Activated T-helper 1 cell treated with anti-CD3 and anti-CD28 coated beads, Interleukin-12 subunit alpha, Interleukin-12 subunit beta, Interleukin-2, Interleukin-4 antibody, amounts not matched to agents 30 ng/mL and 10 ng/mL and 1 ng/mL, durations not matched to agents 14 hours and 24 hours and 36 hours (primary cell): Measurements from ENCODE around the gene FAR1. TPM values are rescaled to one million over a fixed set of nuclear protein-coding genes. Genes with fewer than 3 reads are reported as not detected.
"Not testable (repeated sequence)": the region's sequence is repeated elsewhere in the genome, so short reads cannot be mapped to it uniquely, and the experiment has no call there.

Experiments used
- DNase-seq: peaks from one replicate; pipeline ENCODE4 v3.0.0; 2021; ENCODE audit warnings: low spot score
- H3K27ac Mint-ChIP-seq: one replicate; pipeline ENCODE4 v1.8.0; 2021; ENCODE audit warnings: mild to moderate bottlenecking, mixed read lengths
- H3K27me3 Mint-ChIP-seq: one replicate; pipeline ENCODE4 v1.8.0; 2022; ENCODE audit warnings: mild to moderate bottlenecking, moderate library complexity, mixed read lengths; ENCODE audit not compliant: insufficient read depth
- H3K36me3 Mint-ChIP-seq: one replicate; pipeline ENCODE4 v1.8.0; 2021; ENCODE audit warnings: low read depth, mixed read lengths
- H3K4me1 Mint-ChIP-seq: one replicate; pipeline ENCODE4 v1.8.0; 2021; ENCODE audit warnings: low read depth, mixed read lengths
- H3K4me3 Mint-ChIP-seq: one replicate; pipeline ENCODE4 v1.8.0; 2021; ENCODE audit warnings: mild to moderate bottlenecking, moderate library complexity, mixed read lengths
- H3K9me3 Mint-ChIP-seq: one replicate; pipeline ENCODE4 v1.8.0; 2021; ENCODE audit warnings: mixed read lengths
- intact Hi-C: fragments of 100-400 bp; cut with micrococcal nuclease; formaldehyde crosslinking; loops from one replicate; pipeline ENCODE4 v1.15.1; 2024
- total RNA-seq: library from RNA; stranded (reverse); gene quantifications from 2 replicates; pipeline ENCODE4 v1.2.3, GENCODE V29; 2022

The FAR1 gene, protein sequence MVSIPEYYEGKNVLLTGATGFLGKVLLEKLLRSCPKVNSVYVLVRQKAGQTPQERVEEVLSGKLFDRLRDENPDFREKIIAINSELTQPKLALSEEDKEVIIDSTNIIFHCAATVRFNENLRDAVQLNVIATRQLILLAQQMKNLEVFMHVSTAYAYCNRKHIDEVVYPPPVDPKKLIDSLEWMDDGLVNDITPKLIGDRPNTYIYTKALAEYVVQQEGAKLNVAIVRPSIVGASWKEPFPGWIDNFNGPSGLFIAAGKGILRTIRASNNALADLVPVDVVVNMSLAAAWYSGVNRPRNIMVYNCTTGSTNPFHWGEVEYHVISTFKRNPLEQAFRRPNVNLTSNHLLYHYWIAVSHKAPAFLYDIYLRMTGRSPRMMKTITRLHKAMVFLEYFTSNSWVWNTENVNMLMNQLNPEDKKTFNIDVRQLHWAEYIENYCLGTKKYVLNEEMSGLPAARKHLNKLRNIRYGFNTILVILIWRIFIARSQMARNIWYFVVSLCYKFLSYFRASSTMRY
- 67.3 and 67.4 TPM in 2 replicates for total RNA-seq

DNA sequence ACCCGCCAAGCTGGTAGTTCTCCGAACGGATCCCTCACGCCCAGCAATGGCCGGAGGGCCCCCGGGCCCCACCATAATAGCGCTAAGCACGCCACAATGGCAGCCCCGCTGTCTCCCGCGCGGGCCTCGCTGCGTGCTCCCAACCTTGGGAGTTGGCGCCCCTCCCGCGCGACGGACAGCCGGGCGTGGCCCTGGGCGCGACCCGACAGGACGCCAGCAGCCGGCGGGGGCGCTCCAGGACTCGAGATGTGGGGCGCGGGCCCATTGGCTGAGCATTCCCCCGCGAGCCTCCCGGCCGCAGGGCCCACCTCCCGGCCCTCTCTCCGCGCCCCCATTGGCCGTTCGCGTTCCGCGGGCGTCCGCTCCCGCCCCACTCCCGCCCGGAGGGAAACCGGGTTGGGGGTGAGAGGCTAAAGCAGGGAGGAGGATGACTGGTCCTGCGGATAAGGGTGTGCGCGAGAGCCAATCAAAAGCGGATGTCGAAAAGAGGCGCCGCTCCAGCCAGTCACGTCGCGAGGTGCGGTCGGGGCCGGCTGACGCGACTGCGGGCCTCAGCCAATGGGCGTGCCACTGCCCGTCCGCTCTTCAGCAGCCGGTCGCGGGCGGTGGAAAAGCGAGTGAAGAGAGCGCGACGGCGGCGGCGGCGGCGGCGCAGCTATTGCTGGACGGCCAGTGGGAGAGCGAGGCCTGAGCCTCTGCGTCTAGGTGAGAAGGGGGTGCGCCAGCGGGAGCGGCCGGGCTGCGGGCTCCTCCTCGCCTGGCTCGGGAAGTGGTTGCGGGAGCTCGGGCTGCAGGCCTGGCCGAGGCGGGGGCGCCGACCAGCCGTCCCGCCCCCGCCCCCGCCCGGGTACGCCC lies at the start of gene FAR1:
FAR1 (plus strand) TSS at position 567 of the 855 bp plus-strand sequence. CDS start 26,098 bp downstream, outside the sequence.
- intact Hi-C loops: loop anchor here (1.0 to 5.0 kb wide), 9 partner anchors 204 to 1826 kb away; partner anchors contain the start of genes BMAL1, BTBD10, CYP2R1 and TEAD1

GRCh38 chr11:13620063-13620462 lies 48.4 kb upstream of the FAR1 start:
- H3K36me3 Mint-ChIP-seq: no peaks in the 10 kb centered on the region
- no peak for DNase-seq
- intact Hi-C loops: no loop called here
- H3K4me1 Mint-ChIP-seq: no peaks in the 10 kb centered on the region
- no peak overlapping the region for H3K4me3 Mint-ChIP-seq
- H3K27me3 Mint-ChIP-seq: no peaks in the 10 kb centered on the region
- peaks cover 4% of the 10 kb centered on the region for H3K9me3 Mint-ChIP-seq
- H3K27ac Mint-ChIP-seq: no peak overlapping the region

More for the DNA sequence above, at the start of gene FAR1:
- H3K4me3 Mint-ChIP-seq: peak within 1 kb of the TSS; percentile 98
- H3K4me1 Mint-ChIP-seq: peaks cover 42% of the 10 kb centered on the region
- peak; percentile 97 for DNase-seq
- H3K27me3 Mint-ChIP-seq: peaks cover 17% of the 10 kb centered on the region
- peaks cover 23% of the 10 kb centered on the region for H3K36me3 Mint-ChIP-seq
- H3K27ac Mint-ChIP-seq: peak within 1 kb of the TSS; percentile 99
- H3K9me3 Mint-ChIP-seq: no peaks in the 10 kb centered on the region

DNA sequence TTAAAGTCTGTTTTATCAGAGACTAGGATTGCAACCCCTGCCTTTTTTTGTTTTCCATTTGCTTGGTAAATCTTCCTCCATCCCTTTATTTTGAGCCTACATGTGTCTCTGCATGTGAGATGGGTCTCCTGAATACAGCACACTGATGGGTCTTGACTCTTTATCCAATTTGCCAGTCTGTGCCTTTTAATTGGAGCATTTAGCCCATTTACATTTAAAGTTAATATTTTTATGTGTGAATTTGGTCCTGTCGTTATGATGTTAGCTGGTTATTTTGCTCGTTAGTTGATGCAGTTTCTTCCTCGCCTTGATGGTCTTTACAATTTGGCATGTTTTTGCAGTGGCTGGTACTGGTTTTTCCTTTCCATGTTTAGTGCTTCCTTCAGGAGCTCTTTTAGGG lies 41.6 kb upstream of the FAR1 start:
- intact Hi-C loops, H3K4me3 Mint-ChIP-seq, DNase-seq: not testable (repeated sequence)

GRCh38 chr11:13628634-13629033 lies 39.8 kb upstream of the FAR1 start:
- intact Hi-C loops, DNase-seq, H3K4me3 Mint-ChIP-seq, H3K36me3 Mint-ChIP-seq, H3K9me3 Mint-ChIP-seq, H3K27ac Mint-ChIP-seq, H3K27me3 Mint-ChIP-seq, H3K4me1 Mint-ChIP-seq: not testable (repeated sequence)

More for the DNA sequence above, 41.6 kb upstream of the FAR1 start:
- not testable (repeated sequence) for H3K27me3 Mint-ChIP-seq, H3K9me3 Mint-ChIP-seq, H3K4me1 Mint-ChIP-seq, H3K36me3 Mint-ChIP-seq, H3K27ac Mint-ChIP-seq

DNA sequence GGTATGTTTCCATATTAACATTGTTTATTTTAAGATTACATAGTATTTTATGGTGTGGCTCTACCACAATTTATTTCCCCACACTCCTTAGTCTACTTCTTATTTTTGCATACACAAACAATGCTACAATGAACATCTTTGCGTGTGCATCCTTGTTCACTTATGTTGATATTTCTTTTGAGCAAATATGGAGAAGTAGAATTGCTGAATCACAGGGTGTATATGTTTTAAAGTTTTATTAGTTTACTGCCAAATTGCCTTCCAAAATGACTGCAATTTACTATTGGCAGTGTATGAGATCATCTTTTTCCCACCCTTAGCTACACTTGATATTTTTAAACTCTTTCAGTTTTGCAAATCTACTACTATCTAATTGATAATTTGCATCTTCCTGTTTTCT lies 38.7 kb upstream of the FAR1 start:
- Mint-ChIP-seq H3K36me3 (no peaks in the 10 kb centered on the region), H3K4me1 (no peaks in the 10 kb centered on the region), H3K27me3 (no peaks in the 10 kb centered on the region), H3K9me3 (peaks cover 4% of the 10 kb centered on the region), H3K4me3 (no peak overlapping the region), H3K27ac (no peak overlapping the region)
- intact Hi-C loops: no loop called here
- no peak for DNase-seq

GRCh38 chr11:13635290-13635689 lies 33.2 kb upstream of the FAR1 start:
- Mint-ChIP-seq H3K4me1 (no peaks in the 10 kb centered on the region), H3K4me3 (no peak overlapping the region), H3K27ac (no peak overlapping the region), H3K36me3 (no peaks in the 10 kb centered on the region), H3K27me3 (peaks cover 3% of the 10 kb centered on the region), H3K9me3 (no peaks in the 10 kb centered on the region)
- intact Hi-C loops: no loop called here
- no peak for DNase-seq

DNA sequence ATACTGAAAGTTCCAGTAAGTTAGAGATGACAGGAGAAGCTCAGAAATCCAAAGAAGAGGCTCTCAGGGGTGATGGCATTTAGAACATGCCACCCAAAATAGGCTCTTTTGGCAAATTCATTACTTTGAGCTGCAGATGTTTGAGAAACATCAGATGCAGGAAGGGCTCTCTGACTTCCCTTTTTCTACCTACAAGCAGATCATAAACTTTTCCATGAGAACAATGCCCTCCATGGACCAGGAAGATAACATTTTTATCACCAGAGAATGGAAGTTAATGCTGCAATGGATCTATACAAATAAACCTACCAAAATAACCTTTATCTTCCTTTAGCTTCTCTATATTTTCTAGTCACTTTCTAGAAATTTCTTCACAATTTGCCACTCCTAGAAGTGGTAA lies 32.7 kb upstream of the FAR1 start:
- Mint-ChIP-seq H3K4me3 (no peak overlapping the region), H3K27ac (no peak overlapping the region), H3K9me3 (no peaks in the 10 kb centered on the region), H3K36me3 (no peaks in the 10 kb centered on the region), H3K27me3 (peaks cover 3% of the 10 kb centered on the region), H3K4me1 (no peaks in the 10 kb centered on the region)
- intact Hi-C loops: no loop called here
- no peak for DNase-seq

- intact Hi-C loops: no loop called here
- no peak for DNase-seq
- Mint-ChIP-seq H3K4me1 (no peaks in the 10 kb centered on the region), H3K4me3 (no peak overlapping the region), H3K27me3 (peaks cover 3% of the 10 kb centered on the region), H3K9me3 (no peaks in the 10 kb centered on the region), H3K27ac (no peak overlapping the region), H3K36me3 (no peaks in the 10 kb centered on the region)
These were observed 31.1 kb upstream of the FAR1 start for GRCh38 chr11:13637125-13638069.

DNA sequence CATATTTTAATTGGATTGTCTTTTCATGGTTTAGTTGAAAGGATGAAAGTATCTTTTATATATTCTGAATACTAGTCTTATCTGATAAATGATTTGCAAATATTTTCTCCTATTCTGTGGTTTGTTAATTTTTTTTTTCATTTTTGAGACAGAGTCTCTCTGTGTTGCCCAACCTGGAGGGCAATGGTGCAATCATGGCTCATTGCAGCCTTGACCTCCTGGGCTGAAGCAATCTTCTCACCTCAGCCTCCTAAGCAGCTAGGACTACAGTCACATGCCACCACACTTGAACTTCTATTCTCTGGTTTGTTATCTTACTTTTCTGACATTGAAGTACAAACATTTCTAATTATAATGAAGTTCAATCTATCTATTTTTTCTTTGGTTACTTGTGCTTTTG lies 30.0 kb upstream of the FAR1 start:
- Mint-ChIP-seq H3K9me3 (no peaks in the 10 kb centered on the region), H3K4me3 (no peak overlapping the region), H3K36me3 (no peaks in the 10 kb centered on the region), H3K4me1 (no peaks in the 10 kb centered on the region), H3K27me3 (peaks cover 3% of the 10 kb centered on the region), H3K27ac (no peak overlapping the region)
- intact Hi-C loops: no loop called here
- DNase-seq: no peak

GRCh38 chr11:13644997-13645687 lies 23.3 kb upstream of the FAR1 start:
- DNase-seq: no peak
- Mint-ChIP-seq H3K4me3 (no peak overlapping the region), H3K36me3 (no peaks in the 10 kb centered on the region), H3K9me3 (no peaks in the 10 kb centered on the region), H3K4me1 (no peaks in the 10 kb centered on the region), H3K27ac (no peak overlapping the region), H3K27me3 (peaks cover 6% of the 10 kb centered on the region)
- intact Hi-C loops: no loop called here

GRCh38 chr11:13647391-13647790 lies 21.1 kb upstream of the FAR1 start:
- no peak overlapping the region for H3K27ac Mint-ChIP-seq
- H3K9me3 Mint-ChIP-seq: no peaks in the 10 kb centered on the region
- no peaks in the 10 kb centered on the region for H3K36me3 Mint-ChIP-seq
- no peak overlapping the region for H3K4me3 Mint-ChIP-seq
- no peaks in the 10 kb centered on the region for H3K4me1 Mint-ChIP-seq
- intact Hi-C loops: no loop called here
- no peak for DNase-seq
- H3K27me3 Mint-ChIP-seq: peaks cover 7% of the 10 kb centered on the region

GRCh38 chr11:13649619-13650018 lies 18.8 kb upstream of the FAR1 start:
- H3K27ac Mint-ChIP-seq: no peak overlapping the region
- H3K4me1 Mint-ChIP-seq: no peaks in the 10 kb centered on the region
- no peaks in the 10 kb centered on the region for H3K36me3 Mint-ChIP-seq
- no peak for DNase-seq
- no peak overlapping the region for H3K4me3 Mint-ChIP-seq
- intact Hi-C loops: no loop called here
- no peaks in the 10 kb centered on the region for H3K9me3 Mint-ChIP-seq
- peaks cover 19% of the 10 kb centered on the region for H3K27me3 Mint-ChIP-seq
